ENCODE results near the gene ANKRD50.

The ANKRD50 gene

DNA sequence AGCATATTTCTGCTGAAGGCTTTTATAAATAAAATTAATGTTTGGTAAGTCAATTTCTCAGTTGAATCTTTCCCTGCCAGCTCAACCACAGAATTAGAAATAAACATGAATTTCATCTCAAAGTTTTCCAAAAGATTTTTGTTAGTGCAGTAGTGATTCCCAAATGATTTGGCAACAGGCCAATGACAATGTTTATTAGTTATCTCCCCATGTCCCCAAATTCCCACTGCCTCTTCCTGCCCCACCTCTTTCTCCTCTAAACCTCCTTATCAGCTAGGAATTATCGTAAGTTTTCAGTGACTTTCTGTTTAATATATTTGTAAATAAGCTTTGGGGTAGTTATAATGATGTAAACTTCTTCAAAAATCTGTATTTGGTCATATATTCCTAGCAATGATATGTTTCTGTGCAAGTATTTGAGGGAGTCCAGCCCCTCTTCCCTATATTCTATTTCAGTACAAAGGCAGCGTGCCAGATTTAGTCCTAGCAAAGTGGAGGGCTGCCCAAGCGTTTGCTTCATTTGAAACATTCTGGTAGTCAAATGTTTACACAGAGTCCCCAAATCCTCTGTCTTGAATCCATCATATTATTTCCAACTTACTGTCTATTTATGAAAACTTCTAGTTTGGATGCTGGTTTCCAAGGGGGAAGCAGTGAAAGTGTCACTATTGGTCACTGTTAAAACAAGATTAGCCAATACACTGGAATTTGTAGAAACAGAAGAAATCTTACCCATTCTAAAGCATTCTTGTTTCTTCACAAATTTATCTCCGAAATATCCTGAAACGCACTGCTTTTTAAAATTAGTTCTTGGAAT lies 33.7 kb upstream of the ANKRD50 start:
- DNase-seq (ENCODE audit: low read depth): peak; percentile 46
- TF ChIP-seq, protein P1, sequence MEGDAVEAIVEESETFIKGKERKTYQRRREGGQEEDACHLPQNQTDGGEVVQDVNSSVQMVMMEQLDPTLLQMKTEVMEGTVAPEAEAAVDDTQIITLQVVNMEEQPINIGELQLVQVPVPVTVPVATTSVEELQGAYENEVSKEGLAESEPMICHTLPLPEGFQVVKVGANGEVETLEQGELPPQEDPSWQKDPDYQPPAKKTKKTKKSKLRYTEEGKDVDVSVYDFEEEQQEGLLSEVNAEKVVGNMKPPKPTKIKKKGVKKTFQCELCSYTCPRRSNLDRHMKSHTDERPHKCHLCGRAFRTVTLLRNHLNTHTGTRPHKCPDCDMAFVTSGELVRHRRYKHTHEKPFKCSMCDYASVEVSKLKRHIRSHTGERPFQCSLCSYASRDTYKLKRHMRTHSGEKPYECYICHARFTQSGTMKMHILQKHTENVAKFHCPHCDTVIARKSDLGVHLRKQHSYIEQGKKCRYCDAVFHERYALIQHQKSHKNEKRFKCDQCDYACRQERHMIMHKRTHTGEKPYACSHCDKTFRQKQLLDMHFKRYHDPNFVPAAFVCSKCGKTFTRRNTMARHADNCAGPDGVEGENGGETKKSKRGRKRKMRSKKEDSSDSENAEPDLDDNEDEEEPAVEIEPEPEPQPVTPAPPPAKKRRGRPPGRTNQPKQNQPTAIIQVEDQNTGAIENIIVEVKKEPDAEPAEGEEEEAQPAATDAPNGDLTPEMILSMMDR (conservative IDR thresholded peaks at IDR 0.05; ENCODE audit: low read depth, low read length): no peak
- peak overlapping the region; percentile 19 for H3K4me3 ChIP-seq (ENCODE audit: low read depth, low read length)

DNA sequence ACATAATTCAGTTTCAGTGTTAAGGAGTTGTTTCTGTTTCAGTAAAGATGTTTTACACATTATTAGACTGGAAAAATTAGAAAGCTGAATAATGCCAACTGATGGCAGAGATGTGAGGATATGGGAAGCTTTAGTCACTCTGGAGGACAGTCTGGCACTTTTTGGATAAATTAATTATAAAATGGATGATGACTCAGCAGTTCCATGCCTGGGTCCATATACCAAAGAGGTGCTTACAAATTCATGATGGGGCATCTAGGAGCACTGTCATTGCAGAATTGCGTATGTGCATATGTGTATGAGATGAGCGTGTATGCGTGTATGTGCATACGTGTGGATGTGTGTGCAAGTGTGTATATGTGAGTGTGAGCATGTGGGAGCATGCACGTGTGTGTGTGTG lies 31.2 kb upstream of the ANKRD50 start:
- TF ChIP-seq, protein P1 (conservative IDR thresholded peaks at IDR 0.05; ENCODE audit: low read depth, low read length): no peak
- no peak for DNase-seq (ENCODE audit: low read depth)
- no peak overlapping the region for H3K4me3 ChIP-seq (ENCODE audit: low read depth, low read length)

DNA sequence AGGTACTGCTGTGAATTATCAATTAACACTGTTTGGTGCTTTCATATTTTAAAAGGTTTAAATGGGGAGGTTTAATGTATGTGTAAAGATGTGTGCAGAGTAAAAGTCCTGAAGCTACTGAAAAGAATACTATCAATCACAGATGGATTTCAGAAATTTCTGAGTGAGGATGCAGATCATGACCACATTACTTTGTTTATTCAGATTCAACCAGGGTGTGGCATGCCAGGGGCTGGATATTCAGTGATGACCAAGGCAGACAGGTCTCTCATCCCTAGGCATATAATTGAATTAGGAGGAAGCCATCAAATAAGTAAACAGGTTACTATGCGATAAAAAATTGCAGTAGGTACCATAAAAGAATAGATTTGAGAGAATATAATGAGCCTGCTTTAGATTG lies 28.0 kb upstream of the ANKRD50 start:
- H3K4me3 ChIP-seq (ENCODE audit: low read depth, low read length): no peak overlapping the region
- no peak for DNase-seq (ENCODE audit: low read depth)
- TF ChIP-seq, protein P1 (conservative IDR thresholded peaks at IDR 0.05; ENCODE audit: low read depth, low read length): no peak

DNA sequence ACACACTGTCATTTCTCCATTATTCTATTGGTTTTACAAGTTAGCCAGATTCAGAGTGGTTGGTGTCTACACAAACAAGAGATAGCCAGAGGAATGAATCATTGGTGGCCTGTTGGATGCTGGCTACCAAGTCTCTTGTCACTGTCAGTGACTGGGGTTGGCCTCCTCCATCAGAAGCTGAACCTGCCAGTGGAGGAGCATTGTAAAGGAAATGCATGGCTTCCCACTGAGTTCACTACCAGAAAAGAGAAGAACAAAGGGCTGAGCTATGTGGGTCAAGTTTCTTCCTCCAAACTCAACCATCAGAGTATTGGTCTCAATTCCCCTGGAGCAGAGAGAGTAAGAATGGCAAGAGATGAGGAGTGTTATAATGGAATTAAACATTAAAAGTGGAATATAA lies 26.5 kb upstream of the ANKRD50 start:
- H3K4me3 ChIP-seq (ENCODE audit: low read depth, low read length): no peak overlapping the region
- no peak for DNase-seq (ENCODE audit: low read depth)
- TF ChIP-seq, protein P1 (conservative IDR thresholded peaks at IDR 0.05; ENCODE audit: low read depth, low read length): no peak

DNA sequence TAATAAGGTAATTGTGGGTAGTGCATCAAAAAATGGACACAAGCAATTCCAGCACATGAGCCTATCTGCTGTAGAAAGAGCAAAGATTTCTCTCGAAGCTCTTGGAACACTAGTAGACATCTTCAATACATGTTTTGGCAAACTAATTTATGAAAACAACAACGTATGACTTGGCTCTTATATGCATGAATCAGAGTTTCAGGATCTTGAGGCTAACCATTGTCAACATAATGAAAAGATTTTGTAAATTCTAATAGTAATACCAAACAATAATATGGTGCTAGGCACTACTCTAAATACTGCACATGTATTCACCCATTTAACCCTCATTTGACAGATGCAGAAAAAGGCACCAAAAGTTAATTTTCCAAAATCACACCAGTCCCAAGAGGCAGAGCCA lies 25.1 kb upstream of the ANKRD50 start:
- H3K4me3 ChIP-seq (ENCODE audit: low read depth, low read length): no peak overlapping the region
- TF ChIP-seq, protein P1 (conservative IDR thresholded peaks at IDR 0.05; ENCODE audit: low read depth, low read length): no peak
- no peak for DNase-seq (ENCODE audit: low read depth)

DNA sequence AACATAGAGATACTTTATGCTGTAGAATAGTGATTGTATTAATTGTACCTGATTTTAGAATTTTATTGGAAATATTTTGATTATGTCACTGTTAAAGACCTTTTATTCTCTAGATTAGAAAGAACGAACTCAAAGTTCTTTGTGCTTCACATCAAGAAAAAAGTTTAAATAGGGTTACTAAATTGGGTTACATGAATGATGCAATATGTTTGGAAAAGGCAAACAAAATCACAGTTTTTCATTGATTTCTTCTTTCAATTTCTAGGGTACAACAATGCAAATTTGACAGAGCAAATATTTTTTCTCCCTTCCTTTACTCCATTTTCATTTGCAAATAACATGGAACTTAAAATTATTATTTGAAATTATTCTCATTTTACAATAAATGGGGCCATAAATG lies 24.0 kb upstream of the ANKRD50 start:
- DNase-seq (ENCODE audit: low read depth): no peak

More for the DNA sequence above, 24.0 kb upstream of the ANKRD50 start:
- H3K4me3 ChIP-seq (ENCODE audit: low read depth, low read length): no peak overlapping the region
- TF ChIP-seq, protein P1 (conservative IDR thresholded peaks at IDR 0.05; ENCODE audit: low read depth, low read length): no peak

All from choroid plexus epithelial cell (primary cell).